ENCODE results near the gene NUP50. TPM values are rescaled to one million over a fixed set of nuclear protein-coding genes. Genes with fewer than 3 reads are reported as not detected.

NUP50 gene
- polyA plus RNA-seq, 4 donors, result 15.7 to 38.7 (median 19.1) TPM

DNA sequence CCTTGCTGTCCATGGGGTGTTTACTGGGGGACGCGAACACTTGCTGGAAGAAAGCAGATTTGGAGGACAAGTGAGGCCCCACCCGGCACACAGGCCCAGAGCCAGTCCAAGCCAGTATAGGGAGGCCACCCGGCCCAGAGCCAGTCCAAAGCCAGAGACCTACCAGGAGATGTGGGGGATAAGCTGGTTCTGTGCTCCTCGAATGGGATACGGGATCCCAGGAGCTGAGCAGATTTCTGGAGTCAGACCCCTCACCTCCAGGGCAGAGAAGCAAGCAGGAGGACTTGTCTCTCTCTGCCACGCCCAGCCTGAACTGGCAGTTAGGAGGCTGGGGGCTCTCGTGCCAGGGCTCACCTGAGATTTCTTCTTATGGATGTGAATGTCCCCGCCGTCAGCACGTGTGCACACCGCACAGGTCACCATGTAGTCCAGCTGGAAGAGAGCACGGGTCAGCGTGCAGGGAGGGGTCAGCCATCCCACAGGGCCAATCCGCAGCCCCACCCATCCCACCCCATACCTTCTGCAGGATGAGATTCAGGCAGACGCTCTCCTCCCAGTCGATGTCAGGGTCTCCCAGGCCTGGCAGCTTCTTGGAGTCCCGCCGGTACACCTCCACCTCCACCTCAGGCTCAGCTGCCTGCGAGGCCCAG is 41.7 kb downstream of the NUP50 start:
- Histone ChIP-seq H3K27me3 (ENCODE audit: control insufficient read depth in 3 of 3, insufficient read depth in 3 of 3, low read length in 3 of 3) (no peaks in the 10 kb centered on the region), H3K36me3 (ENCODE audit: control insufficient read depth in 3 of 3, insufficient read depth in 2 of 3, low read depth in 1 of 3, low read length in 3 of 3) (peaks cover 0 to 58% (median 9%) of the 10 kb centered on the region in 3 donors), H3K4me1 (ENCODE audit: control insufficient read depth in 3 of 3, insufficient read depth in 2 of 3, low read depth in 1 of 3, low read length in 2 of 3) (no peaks in the 10 kb centered on the region), H3K9me3 (ENCODE audit: control insufficient read depth in 2 of 2, insufficient read depth in 1 of 2, low read depth in 1 of 2, low read length in 1 of 2) (no peaks in the 10 kb centered on the region), H3K27ac (ENCODE audit: low read depth in 1 of 3, low read length in 2 of 3) (no peak overlapping the region), H3K4me3 (ENCODE audit: low read depth in 1 of 3, low read length in 3 of 3) (no peak overlapping the region)
- no peak for FAIRE-seq
- WGBS, 3 donors, result 91 to 96% (median 93%) methylated on average over 19 to 20 of the region's 20 CpGs
- no peak for DNase-seq

GRCh38 chr22:45206233-45206632 is 42.5 kb downstream of the NUP50 start:
- Histone ChIP-seq H3K4me3 (ENCODE audit: low read depth in 1 of 3, low read length in 3 of 3) (no peak overlapping the region), H3K9me3 (ENCODE audit: control insufficient read depth in 2 of 2, insufficient read depth in 1 of 2, low read depth in 1 of 2, low read length in 1 of 2) (no peaks in the 10 kb centered on the region), H3K27ac (ENCODE audit: low read depth in 1 of 3, low read length in 2 of 3) (no peak overlapping the region), H3K36me3 (ENCODE audit: control insufficient read depth in 3 of 3, insufficient read depth in 2 of 3, low read depth in 1 of 3, low read length in 3 of 3) (peaks cover 0 to 56% (median 9%) of the 10 kb centered on the region in 3 donors), H3K27me3 (ENCODE audit: control insufficient read depth in 3 of 3, insufficient read depth in 3 of 3, low read length in 3 of 3) (no peaks in the 10 kb centered on the region), H3K4me1 (ENCODE audit: control insufficient read depth in 3 of 3, insufficient read depth in 2 of 3, low read depth in 1 of 3, low read length in 2 of 3) (no peaks in the 10 kb centered on the region)
- FAIRE-seq, result no peak
- WGBS, 3 donors, result 87 to 97% (median 90%) methylated on average over 6 of the region's 6 CpGs
- no peak for DNase-seq

DNA sequence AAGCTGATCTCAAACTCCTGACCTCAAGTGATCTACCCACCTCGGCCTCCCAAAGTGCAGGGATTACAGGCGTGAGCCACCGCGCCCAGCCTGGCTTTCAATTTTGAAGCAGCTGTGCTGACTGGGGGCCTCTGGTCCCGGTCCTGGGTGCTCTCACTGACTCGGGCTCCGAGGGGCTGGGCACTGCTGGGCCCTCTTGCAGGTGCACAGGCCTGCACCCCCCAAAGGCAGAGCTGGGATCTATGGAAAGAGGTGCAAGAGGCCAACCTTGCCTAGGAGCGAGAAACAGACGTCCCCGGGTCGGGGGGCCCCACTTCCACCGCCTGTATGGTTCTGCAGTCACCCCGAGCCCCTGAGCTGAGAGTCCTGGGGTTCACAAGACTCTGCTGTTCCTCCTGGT is 43.8 kb downstream of the NUP50 start:
- H3K27me3 ChIP-seq (ENCODE audit: control insufficient read depth in 3 of 3, insufficient read depth in 3 of 3, low read length in 3 of 3), result no peaks in the 10 kb centered on the region
- H3K9me3 ChIP-seq (ENCODE audit: control insufficient read depth in 2 of 2, insufficient read depth in 1 of 2, low read depth in 1 of 2, low read length in 1 of 2), result no peaks in the 10 kb centered on the region
- peaks cover 0 to 4% (median 0%) of the 10 kb centered on the region in 3 donors for H3K4me1 ChIP-seq (ENCODE audit: control insufficient read depth in 3 of 3, insufficient read depth in 2 of 3, low read depth in 1 of 3, low read length in 2 of 3)
- H3K4me3 ChIP-seq (ENCODE audit: low read depth in 1 of 3, low read length in 3 of 3), result no peak overlapping the region
- FAIRE-seq (no peak), DNase-seq (no peak)
- H3K36me3 ChIP-seq (ENCODE audit: control insufficient read depth in 3 of 3, insufficient read depth in 2 of 3, low read depth in 1 of 3, low read length in 3 of 3), result peaks cover 0 to 48% (median 9%) of the 10 kb centered on the region in 3 donors
- H3K27ac ChIP-seq (ENCODE audit: low read depth in 1 of 3, low read length in 2 of 3), result no peak overlapping the region
- WGBS, 3 donors, result 95 to 96% (median 95%) methylated on average over 13 of the region's 13 CpGs

DNA sequence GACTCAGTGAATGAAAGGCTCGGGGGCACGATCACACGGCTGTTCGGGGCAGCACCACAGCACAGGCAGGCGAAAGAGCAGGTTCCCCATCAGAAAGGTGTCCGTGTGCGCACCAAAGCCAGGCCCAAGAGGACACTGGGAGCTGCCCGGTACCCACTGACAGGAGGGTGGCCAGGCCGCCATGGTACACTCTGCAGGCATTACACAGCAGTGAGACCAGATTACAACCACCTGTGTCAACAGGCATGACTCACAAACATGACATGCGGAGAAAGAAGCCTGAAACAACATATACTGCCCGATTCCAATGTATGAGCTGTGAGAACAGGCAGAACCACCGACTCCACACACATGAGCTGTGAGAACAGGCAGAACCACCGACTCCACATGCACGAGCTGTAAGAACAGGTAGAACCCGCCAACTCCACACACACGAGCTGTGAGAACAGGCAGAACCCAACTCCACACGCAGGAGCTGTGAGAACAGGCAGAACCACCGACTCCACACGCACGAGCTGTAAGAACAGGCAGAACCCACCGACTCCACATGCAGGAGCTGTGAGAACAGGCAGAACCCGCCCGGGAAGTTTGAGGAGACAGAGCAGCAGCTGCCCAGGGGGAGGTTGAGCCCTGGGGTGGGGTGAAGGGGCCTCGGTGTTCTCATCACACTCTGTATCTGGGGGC is 44.4 kb downstream of the NUP50 start:
- Histone ChIP-seq H3K36me3 (ENCODE audit: control insufficient read depth in 3 of 3, insufficient read depth in 2 of 3, low read depth in 1 of 3, low read length in 3 of 3) (peaks cover 0 to 44% (median 3%) of the 10 kb centered on the region in 3 donors), H3K27ac (ENCODE audit: low read depth in 1 of 3, low read length in 2 of 3) (no peak overlapping the region), H3K27me3 (ENCODE audit: control insufficient read depth in 3 of 3, insufficient read depth in 3 of 3, low read length in 3 of 3) (no peaks in the 10 kb centered on the region), H3K4me1 (ENCODE audit: control insufficient read depth in 3 of 3, insufficient read depth in 2 of 3, low read depth in 1 of 3, low read length in 2 of 3) (peaks cover 0 to 4% (median 0%) of the 10 kb centered on the region in 3 donors), H3K9me3 (ENCODE audit: control insufficient read depth in 2 of 2, insufficient read depth in 1 of 2, low read depth in 1 of 2, low read length in 1 of 2) (no peaks in the 10 kb centered on the region), H3K4me3 (ENCODE audit: low read depth in 1 of 3, low read length in 3 of 3) (no peak overlapping the region)
- DNase-seq (no peak), FAIRE-seq (no peak)
- 84 to 89% (median 84%) methylated on average over 24 of the region's 24 CpGs for WGBS, 3 donors

GRCh38 chr22:45208696-45208992 is 44.9 kb downstream of the NUP50 start:
- 89 to 92% (median 90%) methylated on average over 10 of the region's 10 CpGs for WGBS, 3 donors
- DNase-seq, result no peak
- no peak for FAIRE-seq
- peaks cover 0 to 2% (median 0%) of the 10 kb centered on the region in 3 donors for H3K27me3 ChIP-seq (ENCODE audit: control insufficient read depth in 3 of 3, insufficient read depth in 3 of 3, low read length in 3 of 3)
- no peaks in the 10 kb centered on the region for H3K9me3 ChIP-seq (ENCODE audit: control insufficient read depth in 2 of 2, insufficient read depth in 1 of 2, low read depth in 1 of 2, low read length in 1 of 2)
- no peak overlapping the region for H3K27ac ChIP-seq (ENCODE audit: low read depth in 1 of 3, low read length in 2 of 3)
- no peak overlapping the region for H3K4me3 ChIP-seq (ENCODE audit: low read depth in 1 of 3, low read length in 3 of 3)
- H3K36me3 ChIP-seq (ENCODE audit: control insufficient read depth in 3 of 3, insufficient read depth in 2 of 3, low read depth in 1 of 3, low read length in 3 of 3), result peaks cover 0 to 39% (median 3%) of the 10 kb centered on the region in 3 donors
- peaks cover 0 to 4% (median 0%) of the 10 kb centered on the region in 3 donors for H3K4me1 ChIP-seq (ENCODE audit: control insufficient read depth in 3 of 3, insufficient read depth in 2 of 3, low read depth in 1 of 3, low read length in 2 of 3)

- no peaks in the 10 kb centered on the region for H3K9me3 ChIP-seq (ENCODE audit: control insufficient read depth in 2 of 2, insufficient read depth in 1 of 2, low read depth in 1 of 2, low read length in 1 of 2)
- H3K36me3 ChIP-seq (ENCODE audit: control insufficient read depth in 3 of 3, insufficient read depth in 2 of 3, low read depth in 1 of 3, low read length in 3 of 3), result peaks cover 0 to 35% (median 3%) of the 10 kb centered on the region in 3 donors
- no peak overlapping the region for H3K27ac ChIP-seq (ENCODE audit: low read depth in 1 of 3, low read length in 2 of 3)
- H3K27me3 ChIP-seq (ENCODE audit: control insufficient read depth in 3 of 3, insufficient read depth in 3 of 3, low read length in 3 of 3), result peaks cover 0 to 2% (median 0%) of the 10 kb centered on the region in 3 donors
- no peak overlapping the region for H3K4me3 ChIP-seq (ENCODE audit: low read depth in 1 of 3, low read length in 3 of 3)
- FAIRE-seq (no peak), DNase-seq (no peak)
- H3K4me1 ChIP-seq (ENCODE audit: control insufficient read depth in 3 of 3, insufficient read depth in 2 of 3, low read depth in 1 of 3, low read length in 2 of 3), result peaks cover 0 to 4% (median 0%) of the 10 kb centered on the region in 3 donors
- WGBS, 3 donors, result 65 to 74% (median 72%) methylated on average over 19 to 29 of the region's 29 CpGs
These were observed 45.5 kb downstream of the NUP50 start for GRCh38 chr22:45208993-45209838.

- peaks cover 0 to 26% (median under 1%) of the 10 kb centered on the region in 3 donors for H3K36me3 ChIP-seq (ENCODE audit: control insufficient read depth in 3 of 3, insufficient read depth in 2 of 3, low read depth in 1 of 3, low read length in 3 of 3)
- peaks cover 0 to 2% (median 0%) of the 10 kb centered on the region in 3 donors for H3K27me3 ChIP-seq (ENCODE audit: control insufficient read depth in 3 of 3, insufficient read depth in 3 of 3, low read length in 3 of 3)
- FAIRE-seq (no peak), DNase-seq (no peak)
- H3K9me3 ChIP-seq (ENCODE audit: control insufficient read depth in 2 of 2, insufficient read depth in 1 of 2, low read depth in 1 of 2, low read length in 1 of 2), result no peaks in the 10 kb centered on the region
- WGBS, 3 donors, result 91 to 97% (median 93%) methylated on average over 6 to 7 of the region's 7 CpGs
- H3K4me1 ChIP-seq (ENCODE audit: control insufficient read depth in 3 of 3, insufficient read depth in 2 of 3, low read depth in 1 of 3, low read length in 2 of 3), result peaks cover 0 to 4% (median 0%) of the 10 kb centered on the region in 3 donors
- H3K27ac ChIP-seq (ENCODE audit: low read depth in 1 of 3, low read length in 2 of 3), result no peak overlapping the region
- H3K4me3 ChIP-seq (ENCODE audit: low read depth in 1 of 3, low read length in 3 of 3), result no peak overlapping the region
These were observed 46.4 kb downstream of the NUP50 start for GRCh38 chr22:45210174-45210573.

DNA sequence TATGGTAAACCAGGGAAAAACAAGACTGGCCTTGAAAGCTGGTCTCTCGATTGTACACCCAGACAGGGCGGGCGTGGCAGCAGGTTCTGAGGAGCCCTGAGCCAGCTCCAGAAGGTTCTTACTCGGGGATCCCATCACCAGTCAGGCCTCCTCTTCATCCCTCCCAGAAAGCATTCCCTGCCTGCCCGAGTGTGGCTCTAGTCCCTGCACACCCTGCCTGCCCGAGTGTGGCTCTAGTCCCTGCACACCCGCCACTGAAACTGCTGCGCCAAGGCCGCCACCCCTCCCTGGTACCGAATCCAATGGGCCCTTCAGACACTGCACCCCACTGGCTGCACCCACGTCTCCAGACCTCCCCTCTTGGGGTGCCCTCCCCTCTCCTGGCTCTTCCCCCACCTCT is 46.9 kb downstream of the NUP50 start:
- WGBS, 3 donors, result 85 to 87% (median 87%) methylated on average over 11 of the region's 11 CpGs
- FAIRE-seq, result no peak

More for the DNA sequence above, 46.9 kb downstream of the NUP50 start:
- Histone ChIP-seq H3K27me3 (ENCODE audit: control insufficient read depth in 3 of 3, insufficient read depth in 3 of 3, low read length in 3 of 3) (peaks cover 0 to 2% (median 0%) of the 10 kb centered on the region in 3 donors), H3K36me3 (ENCODE audit: control insufficient read depth in 3 of 3, insufficient read depth in 2 of 3, low read depth in 1 of 3, low read length in 3 of 3) (peaks cover 0 to 23% (median 0%) of the 10 kb centered on the region in 3 donors), H3K4me3 (ENCODE audit: low read depth in 1 of 3, low read length in 3 of 3) (no peak overlapping the region), H3K9me3 (ENCODE audit: control insufficient read depth in 2 of 2, insufficient read depth in 1 of 2, low read depth in 1 of 2, low read length in 1 of 2) (no peaks in the 10 kb centered on the region), H3K4me1 (ENCODE audit: control insufficient read depth in 3 of 3, insufficient read depth in 2 of 3, low read depth in 1 of 3, low read length in 2 of 3) (peaks cover 0 to 4% (median 0%) of the 10 kb centered on the region in 3 donors), H3K27ac (ENCODE audit: low read depth in 1 of 3, low read length in 2 of 3) (no peak overlapping the region)
- DNase-seq, result no peak
